GM19467 (cell line): ENCODE measurements around the gene MAP1LC3C.

Source experiments
- ATAC-seq: cut with Tn5 transposase; IDR thresholded peaks from one replicate; pipeline ENCODE4 v1.9.1; 2021; ENCODE audit warnings: mild to moderate bottlenecking, moderate library complexity; ENCODE audit not compliant: unreplicated experiment

MAP1LC3C gene

GRCh38 chr1:241999026-241999425, at the start of gene MAP1LC3C:
Gene MAP1LC3C (minus strand): TSS chr1:241999098. CDS start chr1:241999008, 90 bp downstream.
- ATAC-seq: no peak

DNA sequence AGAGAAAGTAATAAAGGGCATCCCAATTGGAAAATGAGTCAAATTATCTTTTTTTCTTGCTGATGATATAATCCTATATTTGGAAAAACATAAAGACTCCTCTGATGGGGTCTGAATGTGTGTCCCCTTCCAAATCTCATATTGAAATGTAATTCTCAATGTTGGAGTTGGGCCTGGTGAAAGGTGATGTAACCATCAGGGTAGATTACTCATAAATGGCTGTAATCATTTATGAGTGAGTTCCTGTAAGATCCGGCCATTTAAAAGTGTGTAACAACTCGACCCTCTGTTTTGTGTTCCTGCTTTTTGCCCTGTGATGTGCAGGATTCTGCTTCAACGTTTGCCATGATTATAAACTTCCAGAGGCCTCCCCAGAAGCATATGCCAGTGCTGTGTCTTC, 44.3 kb upstream of the MAP1LC3C start:
- no peak for ATAC-seq

- ATAC-seq: no peak
These were observed 35.5 kb upstream of the MAP1LC3C start for GRCh38 chr1:242034392-242034791.

DNA sequence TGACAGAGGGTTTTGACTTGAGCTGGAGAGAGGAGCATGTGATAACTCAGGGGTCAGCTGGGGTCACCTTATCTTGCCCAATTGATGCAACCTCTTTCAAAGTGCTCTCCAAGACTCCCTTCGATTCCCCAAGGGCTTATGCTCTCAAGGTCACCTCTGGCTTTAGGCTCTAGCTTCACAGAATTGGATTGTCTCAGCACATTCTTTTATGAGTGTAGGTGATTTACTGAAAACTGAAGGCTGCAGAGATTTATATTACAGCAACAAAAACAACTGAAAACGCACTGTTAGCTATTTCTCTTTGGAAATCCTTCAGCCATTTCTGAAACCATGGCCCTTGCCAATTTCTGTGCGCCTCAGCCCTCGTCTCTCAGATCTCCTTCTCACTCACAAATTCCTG, 34.5 kb upstream of the MAP1LC3C start:
- no peak for ATAC-seq

- no peak for ATAC-seq
These were observed 31.2 kb upstream of the MAP1LC3C start for GRCh38 chr1:242030071-242030470.

GRCh38 chr1:242025681-242026080, 26.8 kb upstream of the MAP1LC3C start:
- no peak for ATAC-seq

DNA sequence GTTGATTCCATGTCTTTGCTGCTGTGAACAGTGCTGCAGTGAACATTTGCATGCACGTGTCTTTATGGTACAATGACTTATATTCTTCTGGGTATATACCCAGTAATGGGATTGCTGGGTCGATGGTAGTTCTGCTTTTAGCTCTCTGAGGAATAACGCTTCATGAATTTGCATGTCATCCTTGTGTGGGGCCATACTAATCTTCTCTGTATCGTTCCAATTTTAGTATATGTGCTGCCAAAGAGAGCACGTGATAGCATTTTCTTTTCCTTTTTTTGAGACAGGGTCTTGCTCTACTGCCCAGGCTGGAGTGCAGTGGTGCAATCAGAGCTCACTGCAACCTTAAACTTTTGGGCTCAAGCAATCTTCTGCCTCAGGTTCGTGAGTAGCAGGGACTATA, 24.9 kb upstream of the MAP1LC3C start:
- no peak for ATAC-seq

- no peak for ATAC-seq
These were observed 20.1 kb upstream of the MAP1LC3C start for GRCh38 chr1:242019018-242019417.

GRCh38 chr1:242017580-242018233, 18.8 kb upstream of the MAP1LC3C start:
- ATAC-seq: peak; percentile 74

DNA sequence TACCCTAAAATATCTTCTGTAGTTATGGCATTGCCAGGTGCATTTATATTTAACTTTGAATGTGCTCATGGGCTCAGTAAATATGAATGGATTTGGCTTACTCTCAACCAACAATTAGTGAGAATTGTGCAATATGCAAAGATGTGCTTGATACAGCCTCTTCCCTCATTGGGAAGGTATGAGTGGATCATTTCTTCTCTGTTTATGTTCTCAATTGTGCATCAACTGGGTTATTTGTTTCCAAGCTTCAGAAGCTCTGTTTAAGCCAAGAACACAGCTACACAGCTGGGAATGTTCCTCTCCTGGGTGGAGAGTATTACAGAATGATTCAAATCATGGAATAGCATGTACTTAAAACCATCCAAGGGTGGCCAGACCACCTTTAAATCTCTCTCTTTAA, 17.6 kb upstream of the MAP1LC3C start:
- ATAC-seq: no peak

DNA sequence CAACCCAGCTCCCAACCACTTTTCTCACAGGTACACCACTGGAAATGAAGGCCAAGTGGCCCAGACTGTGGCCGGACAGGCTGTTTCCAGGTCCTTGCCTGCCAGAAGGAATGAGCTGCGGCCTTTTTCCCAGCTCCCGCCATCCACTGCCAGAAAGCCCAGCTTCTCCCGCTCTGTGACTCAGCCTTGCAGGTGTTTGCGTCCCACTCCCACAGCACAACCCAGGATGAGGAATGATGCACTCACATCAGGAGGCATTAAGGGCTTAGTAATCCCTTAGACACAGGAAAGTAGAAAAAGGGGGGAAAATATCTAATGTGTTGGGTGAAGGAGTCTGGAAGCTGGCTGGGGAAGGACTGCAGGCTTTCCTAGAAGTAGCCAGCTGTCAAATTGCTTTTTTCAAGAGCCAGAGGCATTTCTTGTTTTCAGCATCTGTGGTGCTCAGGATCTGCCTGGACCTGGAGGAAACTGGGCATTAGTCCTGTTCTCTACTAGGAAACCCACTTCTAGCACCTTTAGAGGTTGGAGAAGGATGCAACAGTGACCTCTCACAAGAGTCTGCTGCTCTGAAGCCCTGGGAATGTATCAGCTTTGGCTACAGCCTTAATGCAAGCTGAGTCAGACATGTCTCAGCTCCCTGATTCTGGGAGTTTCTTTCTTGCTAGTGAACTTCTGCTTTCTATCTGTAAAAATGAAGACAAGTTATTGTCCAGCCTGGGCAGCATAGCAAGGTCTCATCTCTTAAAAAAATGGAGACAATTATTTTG, 13.2 kb upstream of the MAP1LC3C start:
- ATAC-seq: no peak

DNA sequence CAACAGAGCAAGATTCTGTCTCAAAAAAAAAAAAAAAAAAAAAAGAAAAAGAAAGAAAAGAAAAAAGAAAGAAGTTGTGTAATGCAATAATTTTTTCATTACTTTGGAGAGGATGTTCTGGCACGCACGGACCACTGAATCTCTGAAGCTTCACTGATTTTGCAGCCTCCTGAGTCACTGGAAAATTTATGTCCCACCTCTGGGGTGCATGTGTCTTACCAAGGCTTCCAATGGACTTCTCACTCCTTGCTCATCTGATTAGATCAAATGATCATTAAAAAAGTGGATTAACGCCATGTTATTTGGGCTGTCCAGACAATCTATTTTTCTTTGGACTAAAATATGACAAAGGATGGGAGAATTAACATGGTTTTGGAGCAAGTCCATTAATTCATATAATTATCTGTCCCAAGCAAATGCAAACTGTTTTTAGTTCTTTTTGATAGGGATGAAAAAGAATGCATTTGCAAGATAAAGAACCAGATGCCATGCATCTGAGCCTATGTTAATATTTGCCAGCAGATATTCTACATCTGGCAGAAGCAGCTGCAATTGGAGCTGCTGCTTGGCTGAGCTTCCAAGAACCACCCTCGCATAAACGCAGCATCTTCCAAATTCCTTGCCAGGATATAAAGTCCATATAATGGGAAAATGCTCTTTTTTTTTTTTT, 10.1 kb upstream of the MAP1LC3C start:
- no peak for ATAC-seq

DNA sequence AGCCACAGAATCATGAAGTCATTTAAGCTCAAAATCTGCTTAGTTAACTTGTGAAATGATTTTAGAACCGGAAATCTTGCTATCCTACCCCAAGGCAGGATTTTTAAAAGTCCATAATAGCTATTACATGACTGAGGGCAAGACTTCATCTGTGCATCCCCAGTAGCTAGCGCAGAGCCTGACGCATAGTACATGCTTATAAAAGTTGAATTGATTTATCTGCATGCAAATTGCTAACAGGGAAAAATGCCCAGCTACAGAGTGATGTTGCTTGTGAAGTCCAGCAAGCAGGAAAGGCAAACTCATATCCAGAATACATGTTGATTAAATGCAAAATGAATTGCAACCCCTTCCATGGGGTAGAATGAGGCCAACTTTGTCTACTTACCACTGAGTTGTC, 8.1 kb upstream of the MAP1LC3C start:
- ATAC-seq: no peak

DNA sequence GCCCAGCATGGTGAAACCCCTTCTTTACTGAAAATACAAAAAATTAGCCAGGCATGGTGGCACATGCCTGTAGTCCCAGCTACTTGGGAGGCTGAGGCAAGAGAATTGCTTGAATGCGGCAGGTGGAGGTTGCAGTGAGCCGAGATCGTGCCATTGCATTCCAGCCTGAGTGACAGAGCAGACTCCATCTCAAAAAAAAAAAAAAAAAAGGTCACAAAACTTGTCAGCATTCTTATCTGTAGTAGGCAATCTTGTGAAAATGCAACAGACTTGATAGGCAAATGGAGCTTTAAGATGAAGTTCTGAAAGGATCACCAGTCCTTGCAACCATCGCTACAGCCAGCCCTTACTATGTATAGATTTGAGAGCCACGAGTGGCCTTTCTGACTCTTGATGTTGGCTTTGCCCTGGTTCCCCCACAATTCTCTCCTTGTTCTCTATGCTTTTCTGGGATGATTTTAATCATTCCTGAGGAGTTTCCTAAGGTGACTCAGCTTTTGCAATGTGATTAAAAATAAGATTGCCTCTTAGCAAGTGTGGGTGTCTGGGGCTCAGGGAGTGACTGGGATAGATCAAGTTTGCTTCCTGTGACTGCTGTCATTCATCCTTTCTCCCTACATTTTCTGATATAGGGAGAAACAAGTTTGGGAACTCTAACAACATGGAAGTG, 7.1 kb upstream of the MAP1LC3C start:
- ATAC-seq: no peak

DNA sequence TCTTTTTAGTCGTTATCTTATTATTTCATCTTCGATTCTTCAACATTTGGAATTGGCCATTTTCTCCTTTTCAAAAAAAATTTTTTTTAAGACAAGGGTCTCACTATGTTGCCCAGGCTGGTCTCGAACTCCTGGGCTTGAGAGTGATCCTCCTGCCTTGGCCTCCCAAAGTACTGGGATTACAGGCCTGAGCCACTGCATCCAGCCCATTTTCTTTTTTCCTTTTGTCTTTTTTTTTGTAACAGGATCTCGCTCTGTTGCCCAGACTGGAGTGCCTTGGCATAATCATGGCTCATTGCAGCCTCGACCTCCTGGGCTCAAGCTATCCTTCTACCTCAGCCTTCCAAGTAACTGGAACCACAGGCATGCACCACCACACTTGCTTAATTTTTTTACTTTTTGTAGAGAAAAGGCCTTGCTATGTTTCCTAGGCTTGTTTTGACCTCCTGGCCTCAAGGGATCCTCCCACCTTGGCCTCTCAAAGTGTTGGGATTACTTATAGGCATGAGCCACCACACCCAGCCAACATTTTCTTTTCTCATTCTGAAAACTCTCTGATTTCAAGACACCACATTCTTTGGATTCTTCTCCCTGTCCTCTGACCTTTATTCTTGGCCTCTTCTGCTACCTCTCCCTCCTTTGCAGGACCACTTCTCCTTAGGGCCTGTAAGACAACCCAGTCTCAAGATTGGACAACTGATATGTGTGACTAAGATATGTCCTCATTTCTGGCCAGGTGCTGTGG, 6.0 kb upstream of the MAP1LC3C start:
- ATAC-seq: no peak

- no peak for ATAC-seq
These were observed 3.6 kb upstream of the MAP1LC3C start for GRCh38 chr1:242002510-242002909.

GRCh38 chr1:242002072-242002471, 3.2 kb upstream of the MAP1LC3C start:
- ATAC-seq: no peak

DNA sequence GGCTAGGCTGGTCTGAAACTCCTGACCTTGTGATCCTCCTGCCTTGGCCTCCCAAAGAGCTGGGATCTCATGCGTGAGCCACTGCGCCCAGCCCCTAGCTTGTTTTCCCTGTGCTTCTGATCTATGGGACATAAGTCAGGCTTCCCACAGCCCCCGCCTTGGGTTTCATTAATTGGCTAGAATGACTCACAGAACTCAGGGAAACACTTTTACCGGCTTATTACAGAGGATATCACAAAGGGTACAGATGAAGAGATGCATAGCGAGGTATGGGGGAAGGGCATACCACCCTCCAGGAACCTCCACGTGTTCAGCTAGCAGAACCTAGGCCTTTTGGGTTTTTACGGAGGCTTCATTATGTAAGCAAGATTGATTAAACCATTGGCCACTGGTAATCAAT, 1.5 kb upstream of the MAP1LC3C start:
- ATAC-seq: no peak

- ATAC-seq: peak; percentile 85
These were observed 431 bp downstream of the MAP1LC3C start for GRCh38 chr1:241998412-241998921.

DNA sequence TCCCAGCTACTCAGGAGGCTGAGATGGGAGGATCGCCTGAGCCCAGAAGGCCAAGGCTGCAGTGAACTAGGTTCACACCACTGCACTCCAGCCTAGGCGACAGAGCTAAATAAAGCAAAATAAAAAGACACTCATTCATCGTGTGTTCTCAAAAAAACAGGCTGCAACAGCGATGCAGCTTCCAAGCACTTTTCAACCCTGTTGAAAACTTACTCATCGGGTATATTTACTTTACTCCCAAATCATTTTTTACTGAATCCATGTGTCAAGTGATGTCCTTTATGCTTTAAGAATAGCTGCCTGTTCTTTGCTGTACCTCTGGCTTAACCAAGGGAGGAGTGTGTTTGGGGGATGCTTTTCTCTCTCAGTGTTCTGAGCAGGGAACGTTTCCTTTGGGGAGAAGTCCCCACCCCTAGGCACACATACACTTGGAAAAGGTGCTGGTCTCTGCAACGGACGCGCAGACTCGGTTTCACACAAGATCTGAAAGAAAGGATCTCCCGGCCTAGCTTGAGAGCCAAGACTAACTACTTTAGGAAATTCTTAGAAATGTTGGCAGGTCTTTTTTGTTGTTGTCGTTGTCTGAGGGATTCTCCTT, 1.4 kb downstream of the MAP1LC3C start:
- ATAC-seq: no peak
